A549 (cell line): ENCODE results near the gene FNIP2. TPM values are rescaled to one million over a fixed set of nuclear protein-coding genes. Genes with fewer than 3 reads are reported as not detected.
A peak's percentile ranks its signal among the peaks of the same experiment; 100 is the strongest.

Experiments used
- ATAC-seq, 2 experiments: fragments of 200-7000 bp in 1 of 2; fragments of >200 bp in 1 of 2; cut with Nextera tagmentation in 1 of 2; cut with Tn5 transposase in 1 of 2; 3 replicates each; pipeline versions ENCODE4 v1.8.0 to v1.9.1; 2018 to 2020; ENCODE audit warnings: mild to moderate bottlenecking in 1 of 2, moderate library complexity in 1 of 2
- CTCF ChIA-PET: fragments of 300-600 bp; sonication (Branson Sonifier 250); formaldehyde crosslinking; extraction: SDS; loops from one replicate; lab custom pipeline; 2021; ENCODE audit warnings: antibody characterized with exemption, inconsistent platforms; lab: Yijun Ruan, JAX
- POLR2A ChIA-PET: fragments of 350-600 bp; formaldehyde crosslinking; extraction: SDS; loops from one replicate; lab custom pipeline; 2021; ENCODE audit warnings: antibody characterized with exemption, inconsistent platforms; lab: Yijun Ruan, JAX
- DNase-seq, 2 experiments: peaks; one replicate each; pipeline versions ENCODE4 v3.0.0 to v3.0.0-alpha.2; 2011 to 2016; ENCODE audit warnings: low read depth in 1 of 2, low spot score in 1 of 2
- FAIRE-seq: peaks from 2 replicates; lab custom pipeline; 2011; peaks lifted over from hg19 to GRCh38; lab: Jason Lieb, UNC
- H3K27ac ChIP-seq, 2 experiments: fragments of >200 bp; sonication (Bioruptor Twin); formaldehyde crosslinking; 3 replicates each; pipeline ENCODE4 v1.5.1; 2016 to 2017
- H3K4me1 ChIP-seq: fragments of >200 bp; sonication (Bioruptor Twin); formaldehyde crosslinking; 3 replicates; pipeline ENCODE4 v1.6.1; 2016
- H3K4me2 ChIP-seq: fragments of >200 bp; sonication (Bioruptor Twin); formaldehyde crosslinking; 3 replicates; pipeline ENCODE4 v1.6.1; 2016
- H3K4me3 ChIP-seq: fragments of >200 bp; sonication (Bioruptor Twin); formaldehyde crosslinking; 3 replicates; pipeline ENCODE4 v1.5.1; 2016
- H3K9me3 ChIP-seq: fragments of >200 bp; sonication (Bioruptor Twin); formaldehyde crosslinking; 3 replicates; pipeline ENCODE4 v1.6.1; 2016
- BHLHE40 ChIP-seq: IDR thresholded peaks from 2 replicates; pipeline ENCODE4 v1.6.1; 2012; ENCODE audit warnings: low read depth, low read length, inconsistent platforms
- CBX2 ChIP-seq: fragments of 200-600 bp; sonication (generic); IDR thresholded peaks from 2 replicates; pipeline ENCODE4 v1.6.1; 2016; ENCODE audit warnings: low read depth, mild to moderate bottlenecking, borderline replicate concordance
- CBX8 ChIP-seq: fragments of 200-600 bp; sonication (generic); IDR thresholded peaks from 2 replicates; pipeline ENCODE4 v1.6.1; 2016
- CEBPB ChIP-seq, 2 experiments: fragments of >200 bp in 1 of 2; sonication (Bioruptor Twin) in 1 of 2; formaldehyde crosslinking in 1 of 2; IDR thresholded peaks; 2 replicates each; pipeline ENCODE4 v1.6.1; 2012 to 2016
- CHD2 ChIP-seq: fragments of 150-350 bp; IDR thresholded peaks from 2 replicates; pipeline ENCODE4 v1.6.1; 2014; ENCODE audit warnings: low read length; ENCODE audit not compliant: partially characterized antibody
- EHMT2 ChIP-seq: fragments of 200-600 bp; sonication (generic); IDR thresholded peaks from 2 replicates; pipeline ENCODE4 v1.6.1; 2016; ENCODE audit warnings: antibody characterized with exemption, low read depth, mild to moderate bottlenecking, moderate library complexity
- EP300 ChIP-seq, 2 experiments: fragments of >200 bp; sonication (Bioruptor Twin); formaldehyde crosslinking; IDR thresholded peaks; 2 replicates in 1 of 2; 3 replicates in 1 of 2; pipeline ENCODE4 v1.6.1; 2016 to 2017
- ESRRA ChIP-seq: fragments of 150-350 bp; IDR thresholded peaks from 2 replicates; pipeline ENCODE4 v1.6.1; 2014; ENCODE audit warnings: mild to moderate bottlenecking, low read length, borderline replicate concordance
- FOSL2 ChIP-seq, 2 experiments: fragments of 450-650 bp in 1 of 2; fragments of >200 bp in 1 of 2; sonication (Bioruptor Twin) in 1 of 2; formaldehyde crosslinking; IDR thresholded peaks; 2 replicates each; pipeline versions ENCODE4 v1.5.0 to v1.6.1; 2016 to 2020; ENCODE audit warnings: mild to moderate bottlenecking in 1 of 2, moderate library complexity in 1 of 2
- FOXS1 ChIP-seq: fragments of 250-450 bp; sonication (Bioruptor Pico); IDR thresholded peaks from 2 replicates; pipeline ENCODE4 v1.5.0; 2020; ENCODE audit warnings: mild to moderate bottlenecking, moderate library complexity
- GATA3 ChIP-seq: IDR thresholded peaks from 2 replicates; pipeline ENCODE4 v1.6.1; 2012; ENCODE audit warnings: borderline replicate concordance
- HDAC2 ChIP-seq: fragments of 200-600 bp; sonication (generic); IDR thresholded peaks from 2 replicates; pipeline ENCODE4 v1.6.1; 2016
- HEYL ChIP-seq: fragments of 250-450 bp; sonication (Bioruptor Pico); IDR thresholded peaks from 2 replicates; pipeline ENCODE4 v1.8.0; 2021; ENCODE audit warnings: mild to moderate bottlenecking, moderate library complexity
- JUN ChIP-seq, 2 experiments: fragments of >200 bp; sonication (Bioruptor Twin); formaldehyde crosslinking; IDR thresholded peaks; 2 replicates in 1 of 2; 3 replicates in 1 of 2; pipeline ENCODE4 v1.6.1; 2016 to 2017
- JUNB ChIP-seq: fragments of >200 bp; sonication (Bioruptor Twin); formaldehyde crosslinking; IDR thresholded peaks from 2 replicates; pipeline ENCODE4 v1.6.1; 2016
- KDM1A ChIP-seq: fragments of 200-600 bp; sonication (generic); IDR thresholded peaks from 2 replicates; pipeline ENCODE4 v1.6.1; 2016; ENCODE audit warnings: low read depth, mild to moderate bottlenecking
- KDM5A ChIP-seq: fragments of 200-600 bp; sonication (generic); IDR thresholded peaks from 2 replicates; pipeline ENCODE4 v1.6.1; 2016; ENCODE audit warnings: antibody characterized with exemption, mild to moderate bottlenecking
- MAFK ChIP-seq: fragments of 450-650 bp; IDR thresholded peaks from 2 replicates; pipeline ENCODE4 v1.6.1; 2014; ENCODE audit not compliant: partially characterized antibody
- MYC ChIP-seq: IDR thresholded peaks from 2 replicates; pipeline ENCODE4 v1.6.1; 2012; ENCODE audit warnings: mild to moderate bottlenecking, inconsistent platforms, low read length, improper control_type of control experiment, borderline replicate concordance
- PHF8 ChIP-seq: fragments of 200-600 bp; sonication (generic); IDR thresholded peaks from 2 replicates; pipeline ENCODE4 v1.6.1; 2016; ENCODE audit warnings: low read depth, mild to moderate bottlenecking, antibody characterized with exemption, moderate library complexity, borderline replicate concordance
- POLR2AphosphoS2 ChIP-seq: conservative IDR thresholded peaks from 2 replicates; pipeline ENCODE4 v1.6.1; 2012; ENCODE audit warnings: low read length, improper control_type of control experiment, inconsistent platforms
- RARB ChIP-seq: fragments of 250-450 bp; sonication (Bioruptor Pico); IDR thresholded peaks from 2 replicates; pipeline ENCODE4 v1.8.0; 2021; ENCODE audit warnings: mild to moderate bottlenecking, moderate library complexity
- RCOR1 ChIP-seq: fragments of 150-350 bp; IDR thresholded peaks from 2 replicates; pipeline ENCODE4 v1.6.1; 2014; ENCODE audit warnings: antibody characterized with exemption, low read length, low read depth
- RNF2 ChIP-seq: fragments of 200-600 bp; sonication (generic); IDR thresholded peaks from 2 replicates; pipeline ENCODE4 v1.6.1; 2016; ENCODE audit warnings: low read depth, mild to moderate bottlenecking, antibody characterized with exemption, moderate library complexity, borderline replicate concordance
- SREBF2 ChIP-seq: fragments of 450-650 bp; IDR thresholded peaks from 2 replicates; pipeline ENCODE4 v1.6.1; 2014; ENCODE audit warnings: mild to moderate bottlenecking, moderate library complexity
- ZC3H11A ChIP-seq: fragments of 450-650 bp; IDR thresholded peaks from 2 replicates; pipeline ENCODE4 v1.6.1; 2014; ENCODE audit warnings: antibody characterized with exemption, mild to moderate bottlenecking
- ZFP36 ChIP-seq: fragments of 450-650 bp; IDR thresholded peaks from 2 replicates; pipeline ENCODE4 v1.6.1; 2014; ENCODE audit warnings: borderline replicate concordance; ENCODE audit not compliant: partially characterized antibody
- ZSCAN20 ChIP-seq: fragments of 250-450 bp; sonication (Bioruptor Pico); IDR thresholded peaks from 2 replicates; pipeline ENCODE4 v1.8.0; 2022; ENCODE audit warnings: mild to moderate bottlenecking, moderate library complexity
- WGBS: methylation state at CpG from one replicate; pipeline ENCODE4 v1.1.6; 2017; ENCODE audit errors: missing lambda C conversion rate; 5-methylcytosine and 5-hydroxymethylcytosine counted together
- polyA plus RNA-seq, 4 experiments: library from polyadenylated mRNA; depleted of rRNA in 3 of 4; stranded (reverse); fragments of >200 nt; fragmentation: RNase III in 1 of 4; extraction: RNeasy Plus Mini Kit Qiagen cat#74134 plus additional on column Dnase treatment in 1 of 4; gene quantifications; 2 replicates in 3 of 4; 3 replicates in 1 of 4; pipeline ENCODE4 v1.2.3, GENCODE V29; 2011 to 2017
- TF ChIP-seq, protein P1 (sequence below): fragments of 450-650 bp; IDR thresholded peaks from 2 replicates; pipeline ENCODE4 v1.6.1; 2014; ENCODE audit warnings: antibody characterized with exemption
- TF ChIP-seq, protein P2 (sequence below): fragments of 200-600 bp; sonication (generic); IDR thresholded peaks from 2 replicates; pipeline ENCODE4 v1.6.1; 2016; ENCODE audit warnings: antibody characterized with exemption, mild to moderate bottlenecking, moderate library complexity
- TF ChIP-seq, protein P3 (sequence below): fragments of >200 bp; sonication (Bioruptor Twin); formaldehyde crosslinking; IDR thresholded peaks from 2 replicates; pipeline ENCODE4 v1.6.1; 2016
- TF ChIP-seq, protein P4 (sequence below): IDR thresholded peaks from 2 replicates; pipeline ENCODE4 v1.6.1; 2012; ENCODE audit warnings: low read depth, borderline replicate concordance
- TF ChIP-seq, protein P5 (sequence below): fragments of >200 bp; sonication (Bioruptor Twin); formaldehyde crosslinking; IDR thresholded peaks from 3 replicates; pipeline ENCODE4 v1.6.1; 2016

The FNIP2 gene
- polyA plus RNA-seq, 2 of the 4 experiments (the other 2 are of a cell fraction) = 2.0 to 2.5 TPM

DNA sequence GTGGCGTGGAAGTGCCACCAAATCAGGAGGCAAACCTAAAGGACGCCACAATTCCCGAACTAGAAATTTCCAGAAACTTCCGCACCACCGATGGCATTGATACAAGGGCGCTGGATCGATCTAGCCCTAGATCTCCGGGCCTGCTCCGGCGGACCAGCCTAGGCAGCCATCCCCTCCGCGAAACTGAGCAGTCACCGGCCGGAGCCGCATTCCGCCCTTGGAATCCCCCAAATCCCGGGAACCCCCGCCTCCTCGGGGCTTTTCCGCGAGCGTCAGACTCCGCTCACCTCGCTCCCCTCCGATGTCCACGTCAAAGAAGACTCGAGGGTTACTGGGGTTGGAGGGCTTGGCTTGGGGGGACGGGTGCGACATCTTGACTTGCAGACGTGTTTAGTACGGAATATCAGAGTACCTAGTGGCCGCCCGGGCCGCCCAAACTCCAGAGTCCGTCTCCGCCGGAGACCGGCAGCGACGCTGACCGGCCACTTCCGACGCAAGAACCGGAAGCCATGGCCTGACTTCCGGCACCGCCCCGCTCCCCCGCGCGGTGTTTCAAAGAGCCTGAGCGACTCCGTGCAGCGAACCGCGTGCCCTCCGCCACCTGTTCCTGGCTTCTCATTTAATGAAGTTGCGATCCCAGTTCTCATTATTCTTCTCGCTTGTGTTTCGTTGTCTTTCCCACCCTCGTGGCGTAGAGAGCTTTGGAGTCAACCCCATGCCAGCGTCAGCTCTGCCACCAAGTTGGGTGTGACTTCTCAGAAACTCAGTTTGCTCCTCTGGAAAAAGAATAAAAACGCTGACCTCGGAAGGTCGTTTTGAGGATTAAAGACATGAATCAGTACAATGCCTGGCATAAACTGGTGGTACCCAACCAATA lies 45.7 kb upstream of the FNIP2 start, which contains the start of gene PPID:
Gene PPID, minus strand, starts transcription at position 480 of the 877 bp plus-strand sequence. Its CDS starts 108 bp downstream, at position 372.
- Histone ChIP-seq H3K4me3 (peak within 1 kb of the TSS; percentile 80), H3K4me2 (peak within 1 kb of the TSS; percentile 85), H3K27ac (peak within 1 kb of the TSS; percentile 86 to 95), H3K4me1 (no peaks in the 10 kb centered on the region), H3K9me3 (no peaks in the 10 kb centered on the region)
- ChIA-PET CTCF (interaction anchor here (0.7 kb wide), 1 partner anchor 325 kb away, joined by 3 read pairs; no protein-coding TSS in a partner anchor), POLR2A (no interaction called here)
- peak; percentile 67 to 84 for DNase-seq
- FAIRE-seq = no peak
- ATAC-seq = peak; percentile 98 to 99
- 0% methylated on average over 26 of the region's 65 CpGs for WGBS
- TF ChIP-seq JUNB = no peak
- TF ChIP-seq GATA3 = no peak
- no peak for TF ChIP-seq RNF2
- no peak for TF ChIP-seq ESRRA
- TF ChIP-seq RARB (CRISPR knock-in tag) = no peak
- TF ChIP-seq SREBF2 = no peak
- TF ChIP-seq, protein P1, sequence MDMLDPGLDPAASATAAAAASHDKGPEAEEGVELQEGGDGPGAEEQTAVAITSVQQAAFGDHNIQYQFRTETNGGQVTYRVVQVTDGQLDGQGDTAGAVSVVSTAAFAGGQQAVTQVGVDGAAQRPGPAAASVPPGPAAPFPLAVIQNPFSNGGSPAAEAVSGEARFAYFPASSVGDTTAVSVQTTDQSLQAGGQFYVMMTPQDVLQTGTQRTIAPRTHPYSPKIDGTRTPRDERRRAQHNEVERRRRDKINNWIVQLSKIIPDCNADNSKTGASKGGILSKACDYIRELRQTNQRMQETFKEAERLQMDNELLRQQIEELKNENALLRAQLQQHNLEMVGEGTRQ = no peak
- no peak for TF ChIP-seq ZFP36
- no peak for TF ChIP-seq RCOR1
- no peak for TF ChIP-seq CHD2
- TF ChIP-seq EHMT2 = no peak
- TF ChIP-seq MYC = peak; percentile 88
- no peak for TF ChIP-seq EP300 (IDR thresholded peaks at IDR 0.05)
- TF ChIP-seq CBX2 = no peak
- TF ChIP-seq ZC3H11A = no peak
- no peak for TF ChIP-seq ZSCAN20 (CRISPR knock-in tag)
- no peak for TF ChIP-seq KDM5A
- no peak for TF ChIP-seq HDAC2
- no peak for TF ChIP-seq CBX8
- TF ChIP-seq, protein P2, sequence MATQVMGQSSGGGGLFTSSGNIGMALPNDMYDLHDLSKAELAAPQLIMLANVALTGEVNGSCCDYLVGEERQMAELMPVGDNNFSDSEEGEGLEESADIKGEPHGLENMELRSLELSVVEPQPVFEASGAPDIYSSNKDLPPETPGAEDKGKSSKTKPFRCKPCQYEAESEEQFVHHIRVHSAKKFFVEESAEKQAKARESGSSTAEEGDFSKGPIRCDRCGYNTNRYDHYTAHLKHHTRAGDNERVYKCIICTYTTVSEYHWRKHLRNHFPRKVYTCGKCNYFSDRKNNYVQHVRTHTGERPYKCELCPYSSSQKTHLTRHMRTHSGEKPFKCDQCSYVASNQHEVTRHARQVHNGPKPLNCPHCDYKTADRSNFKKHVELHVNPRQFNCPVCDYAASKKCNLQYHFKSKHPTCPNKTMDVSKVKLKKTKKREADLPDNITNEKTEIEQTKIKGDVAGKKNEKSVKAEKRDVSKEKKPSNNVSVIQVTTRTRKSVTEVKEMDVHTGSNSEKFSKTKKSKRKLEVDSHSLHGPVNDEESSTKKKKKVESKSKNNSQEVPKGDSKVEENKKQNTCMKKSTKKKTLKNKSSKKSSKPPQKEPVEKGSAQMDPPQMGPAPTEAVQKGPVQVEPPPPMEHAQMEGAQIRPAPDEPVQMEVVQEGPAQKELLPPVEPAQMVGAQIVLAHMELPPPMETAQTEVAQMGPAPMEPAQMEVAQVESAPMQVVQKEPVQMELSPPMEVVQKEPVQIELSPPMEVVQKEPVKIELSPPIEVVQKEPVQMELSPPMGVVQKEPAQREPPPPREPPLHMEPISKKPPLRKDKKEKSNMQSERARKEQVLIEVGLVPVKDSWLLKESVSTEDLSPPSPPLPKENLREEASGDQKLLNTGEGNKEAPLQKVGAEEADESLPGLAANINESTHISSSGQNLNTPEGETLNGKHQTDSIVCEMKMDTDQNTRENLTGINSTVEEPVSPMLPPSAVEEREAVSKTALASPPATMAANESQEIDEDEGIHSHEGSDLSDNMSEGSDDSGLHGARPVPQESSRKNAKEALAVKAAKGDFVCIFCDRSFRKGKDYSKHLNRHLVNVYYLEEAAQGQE = no peak
- TF ChIP-seq, protein P3, sequence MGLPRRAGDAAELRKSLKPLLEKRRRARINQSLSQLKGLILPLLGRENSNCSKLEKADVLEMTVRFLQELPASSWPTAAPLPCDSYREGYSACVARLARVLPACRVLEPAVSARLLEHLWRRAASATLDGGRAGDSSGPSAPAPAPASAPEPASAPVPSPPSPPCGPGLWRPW = no peak
- TF ChIP-seq FOSL2 (IDR thresholded peaks at IDR 0.05) = no peak
- TF ChIP-seq FOSL2 (CRISPR knock-in tag; IDR thresholded peaks at IDR 0.05) = no peak
- TF ChIP-seq HEYL (CRISPR knock-in tag) = no peak
- TF ChIP-seq, protein P4, sequence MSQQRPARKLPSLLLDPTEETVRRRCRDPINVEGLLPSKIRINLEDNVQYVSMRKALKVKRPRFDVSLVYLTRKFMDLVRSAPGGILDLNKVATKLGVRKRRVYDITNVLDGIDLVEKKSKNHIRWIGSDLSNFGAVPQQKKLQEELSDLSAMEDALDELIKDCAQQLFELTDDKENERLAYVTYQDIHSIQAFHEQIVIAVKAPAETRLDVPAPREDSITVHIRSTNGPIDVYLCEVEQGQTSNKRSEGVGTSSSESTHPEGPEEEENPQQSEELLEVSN = peak; percentile 52; the same call in 1 of the 2 replicates
- TF ChIP-seq, protein P5, sequence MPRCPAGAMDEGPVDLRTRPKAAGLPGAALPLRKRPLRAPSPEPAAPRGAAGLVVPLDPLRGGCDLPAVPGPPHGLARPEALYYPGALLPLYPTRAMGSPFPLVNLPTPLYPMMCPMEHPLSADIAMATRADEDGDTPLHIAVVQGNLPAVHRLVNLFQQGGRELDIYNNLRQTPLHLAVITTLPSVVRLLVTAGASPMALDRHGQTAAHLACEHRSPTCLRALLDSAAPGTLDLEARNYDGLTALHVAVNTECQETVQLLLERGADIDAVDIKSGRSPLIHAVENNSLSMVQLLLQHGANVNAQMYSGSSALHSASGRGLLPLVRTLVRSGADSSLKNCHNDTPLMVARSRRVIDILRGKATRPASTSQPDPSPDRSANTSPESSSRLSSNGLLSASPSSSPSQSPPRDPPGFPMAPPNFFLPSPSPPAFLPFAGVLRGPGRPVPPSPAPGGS = peak; percentile 75
- TF ChIP-seq PHF8 = peak; percentile 52
- no peak for TF ChIP-seq POLR2AphosphoS2
- no peak for TF ChIP-seq KDM1A
- no peak for TF ChIP-seq CEBPB (IDR thresholded peaks at IDR 0.05)
- no peak for TF ChIP-seq BHLHE40
- peak; percentile 6 for TF ChIP-seq MAFK
- peak; percentile 75 to 88 for TF ChIP-seq JUN (IDR thresholded peaks at IDR 0.05)
- TF ChIP-seq FOXS1 (CRISPR knock-in tag) = no peak
